IPS-20b (cell line): ENCODE measurements around the gene MED27.

Experiments
- H3K27ac ChIP-seq: one replicate; pipeline ENCODE4 v1.5.1; 2013; ENCODE audit warnings: low read length
- H3K27me3 ChIP-seq: 2 replicates; pipeline ENCODE4 v1.6.1; 2013; ENCODE audit warnings: mild to moderate bottlenecking, low read length, inconsistent platforms; ENCODE audit not compliant: insufficient read depth
- H3K36me3 ChIP-seq: 2 replicates; pipeline ENCODE4 v1.6.1; 2013; ENCODE audit warnings: low read depth, mild to moderate bottlenecking, inconsistent platforms, low read length, moderate library complexity; ENCODE audit not compliant: insufficient read depth
- H3K4me1 ChIP-seq: 2 replicates; pipeline ENCODE4 v1.6.1; 2013; ENCODE audit warnings: mild to moderate bottlenecking, control low read depth, inconsistent platforms, low read length, moderate library complexity; ENCODE audit not compliant: insufficient read depth
- H3K4me3 ChIP-seq: 2 replicates; pipeline ENCODE4 v1.5.1; 2013; ENCODE audit warnings: mild to moderate bottlenecking, low read length, inconsistent platforms
- H3K9ac ChIP-seq: 2 replicates; pipeline ENCODE4 v1.6.1; 2013; ENCODE audit warnings: low read depth, mild to moderate bottlenecking, inconsistent platforms, low read length, moderate library complexity
- H3K9me3 ChIP-seq: 2 replicates; pipeline ENCODE4 v1.6.1; 2013; ENCODE audit warnings: mild to moderate bottlenecking, low read depth, low read length, inconsistent platforms; ENCODE audit not compliant: insufficient read depth

The MED27 gene

DNA sequence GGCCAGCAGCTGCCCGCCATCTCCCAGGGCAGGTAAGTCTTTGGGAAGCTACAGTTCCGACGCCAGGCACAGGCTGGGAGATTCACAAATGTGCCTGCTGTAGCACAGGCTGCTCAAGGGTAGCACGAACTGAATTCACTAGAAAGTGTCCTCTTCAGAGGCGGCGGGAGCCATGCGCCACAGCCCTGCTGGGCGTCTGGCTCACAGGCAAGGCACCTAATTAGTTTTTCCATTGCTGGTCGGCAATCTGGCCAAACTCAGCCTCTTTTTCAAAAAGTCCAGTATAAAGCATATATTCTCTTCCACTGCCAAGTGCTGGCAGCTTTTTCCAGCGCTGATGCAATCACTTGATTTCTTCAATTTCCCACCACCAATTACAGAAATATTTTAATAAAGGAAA is 210.9 kb downstream of the MED27 start:
- Histone ChIP-seq H3K27ac (no peak overlapping the region), H3K36me3 (no peaks in the 10 kb centered on the region), H3K4me1 (peaks cover 8% of the 10 kb centered on the region; the same call in 1 of the 2 replicates), H3K9ac (no peak overlapping the region), H3K4me3 (no peak overlapping the region), H3K27me3 (no peaks in the 10 kb centered on the region), H3K9me3 (no peaks in the 10 kb centered on the region)

DNA sequence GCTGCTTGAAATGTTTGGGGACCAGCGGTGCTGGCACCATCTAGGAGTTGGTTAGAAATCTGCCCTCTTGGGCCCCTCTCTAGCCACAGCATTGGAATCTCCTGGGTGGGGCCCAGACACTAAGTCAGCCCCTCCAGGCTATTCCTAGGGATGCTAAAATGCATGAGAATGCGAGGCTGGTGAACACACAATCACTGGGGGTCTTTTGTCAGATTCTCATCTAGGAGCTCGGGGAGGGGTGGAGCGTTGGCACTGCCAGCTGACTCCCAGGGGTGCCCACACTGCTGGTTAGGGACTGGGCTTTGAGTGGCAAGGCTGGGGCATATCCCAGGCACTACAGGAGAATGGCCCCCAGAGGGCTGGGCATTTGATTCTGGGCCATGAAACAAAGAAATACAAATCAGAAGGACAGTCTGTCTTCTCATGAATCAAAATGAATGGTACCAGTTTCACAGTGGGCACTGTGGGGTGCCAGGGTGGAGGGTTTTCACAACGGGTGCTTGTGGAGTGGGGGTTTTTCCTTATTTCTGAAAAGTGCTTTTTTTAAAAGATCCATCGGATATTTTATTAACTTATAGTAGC is 212.0 kb downstream of the MED27 start:
- Histone ChIP-seq H3K27me3 (no peaks in the 10 kb centered on the region), H3K9ac (no peak overlapping the region), H3K4me1 (peaks cover 8% of the 10 kb centered on the region; the same call in 1 of the 2 replicates), H3K9me3 (no peaks in the 10 kb centered on the region), H3K36me3 (no peaks in the 10 kb centered on the region), H3K4me3 (no peak overlapping the region), H3K27ac (no peak overlapping the region)

DNA sequence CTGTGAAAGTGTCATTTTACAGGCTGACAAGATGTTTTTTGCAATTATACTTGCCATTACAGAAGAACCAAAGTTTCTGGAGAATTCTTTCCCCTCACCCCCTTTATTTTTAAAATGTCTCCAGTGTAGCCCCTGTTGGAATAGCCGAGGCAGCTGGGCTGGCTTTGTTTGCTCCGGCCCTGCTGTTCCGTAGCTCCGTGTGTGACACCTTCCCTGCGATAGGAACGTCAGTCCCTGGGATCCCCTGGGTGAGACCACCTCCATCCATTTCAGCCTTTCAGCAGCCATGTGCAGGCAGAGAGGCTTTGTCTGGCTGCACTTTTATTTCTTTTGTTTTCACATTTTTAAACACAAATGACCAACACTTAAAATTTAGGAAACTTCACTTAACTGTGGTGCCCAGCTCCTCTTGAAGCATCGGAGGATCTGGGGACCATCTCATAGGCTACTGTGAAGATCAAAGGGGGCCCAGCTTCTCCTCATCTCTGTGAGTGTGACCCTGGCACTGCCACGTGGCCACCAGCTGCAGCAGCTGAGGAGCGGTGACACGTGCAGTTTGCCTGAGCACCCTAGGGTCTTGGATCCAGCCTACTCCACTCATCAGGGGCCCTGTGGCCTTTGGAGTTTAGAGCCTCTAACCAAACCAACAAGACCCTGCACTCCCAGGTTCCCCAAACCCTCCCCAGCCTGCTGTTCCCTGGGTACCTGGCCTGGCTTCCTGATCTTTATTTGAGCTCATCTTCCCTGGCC is 214.0 kb downstream of the MED27 start:
- Histone ChIP-seq H3K27ac (no peak overlapping the region), H3K36me3 (no peaks in the 10 kb centered on the region), H3K9me3 (no peaks in the 10 kb centered on the region), H3K27me3 (no peaks in the 10 kb centered on the region), H3K4me1 (peaks cover 8% of the 10 kb centered on the region; the same call in 1 of the 2 replicates), H3K4me3 (no peak overlapping the region), H3K9ac (no peak overlapping the region)

DNA sequence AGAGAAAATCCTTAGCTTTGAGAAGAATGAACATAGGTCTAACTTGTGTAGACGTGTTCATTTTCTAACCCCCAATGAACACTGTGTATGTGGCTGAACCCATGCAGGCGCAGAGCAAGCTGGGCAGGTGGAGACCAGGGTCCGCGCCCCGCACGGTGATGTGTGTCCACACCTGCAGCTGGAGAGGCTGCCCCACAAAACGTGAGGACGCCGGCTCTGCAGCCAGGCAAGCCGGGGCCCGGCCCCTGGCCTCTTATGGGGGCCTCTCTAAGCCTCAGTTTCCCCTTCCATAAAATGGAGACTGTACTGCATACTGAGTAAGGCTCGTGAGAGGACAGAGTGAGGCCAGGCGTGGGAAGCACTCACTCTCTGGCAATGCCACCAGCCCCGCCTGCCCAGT is 215.1 kb downstream of the MED27 start:
- H3K9me3 ChIP-seq = no peaks in the 10 kb centered on the region
- no peaks in the 10 kb centered on the region for H3K27me3 ChIP-seq
- no peak overlapping the region for H3K4me3 ChIP-seq
- no peak overlapping the region for H3K27ac ChIP-seq
- no peak overlapping the region for H3K9ac ChIP-seq
- H3K36me3 ChIP-seq = no peaks in the 10 kb centered on the region
- peaks cover 5% of the 10 kb centered on the region; the same call in 1 of the 2 replicates for H3K4me1 ChIP-seq

DNA sequence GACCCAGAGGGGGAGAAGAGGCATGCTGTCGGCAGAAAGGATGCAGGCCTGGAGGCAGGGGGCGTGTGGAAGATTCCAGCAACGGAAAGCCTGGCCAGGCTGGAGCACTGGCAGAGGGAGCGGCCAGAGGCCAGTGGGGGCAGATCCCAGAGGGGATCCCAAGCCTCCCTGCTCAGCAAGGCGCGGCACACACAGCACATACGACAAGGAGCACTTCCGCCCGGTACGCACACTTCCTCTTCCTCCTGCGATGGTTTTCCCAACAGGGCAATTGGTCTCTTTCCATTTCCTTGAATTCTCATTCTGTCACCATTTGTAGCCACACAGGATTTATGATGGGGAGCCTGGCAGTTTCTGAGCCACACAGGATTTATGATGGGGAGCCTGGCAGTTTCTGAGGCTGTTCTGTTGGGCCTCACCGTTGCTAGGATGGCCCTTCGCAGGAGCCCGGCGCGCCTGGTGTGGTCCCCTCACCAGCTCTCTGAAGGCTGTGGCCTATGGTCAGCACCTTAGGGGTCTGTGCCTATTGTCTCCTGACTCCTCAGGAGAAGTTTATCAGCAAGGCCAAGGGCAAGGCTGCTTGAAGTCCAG is 216.3 kb downstream of the MED27 start:
- no peaks in the 10 kb centered on the region for H3K9me3 ChIP-seq
- no peak overlapping the region for H3K9ac ChIP-seq
- no peak overlapping the region for H3K4me3 ChIP-seq
- no peaks in the 10 kb centered on the region for H3K4me1 ChIP-seq
- no peaks in the 10 kb centered on the region for H3K36me3 ChIP-seq
- no peaks in the 10 kb centered on the region for H3K27me3 ChIP-seq
- H3K27ac ChIP-seq = no peak overlapping the region

DNA sequence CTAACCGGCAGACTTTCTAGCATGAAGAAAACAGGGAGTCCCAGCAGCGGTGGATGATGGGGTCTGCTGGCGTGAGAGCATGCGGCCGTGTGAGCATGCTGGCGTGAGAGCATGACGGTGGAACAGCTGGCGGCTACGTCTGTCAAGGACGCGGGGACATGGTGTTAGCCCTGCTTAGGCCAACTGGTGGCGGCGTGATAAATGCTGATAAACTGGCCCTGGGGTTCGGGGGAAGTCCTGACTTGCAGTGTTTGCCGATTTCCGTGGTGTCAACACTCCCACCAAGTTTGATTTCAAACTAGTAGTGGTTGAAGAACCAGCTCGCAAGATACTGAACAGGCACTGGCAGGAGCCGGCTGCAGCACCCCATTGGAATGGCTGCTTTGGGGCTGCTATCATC is 217.4 kb downstream of the MED27 start:
- H3K4me1 ChIP-seq = no peaks in the 10 kb centered on the region
- no peaks in the 10 kb centered on the region for H3K27me3 ChIP-seq
- no peaks in the 10 kb centered on the region for H3K9me3 ChIP-seq

DNA sequence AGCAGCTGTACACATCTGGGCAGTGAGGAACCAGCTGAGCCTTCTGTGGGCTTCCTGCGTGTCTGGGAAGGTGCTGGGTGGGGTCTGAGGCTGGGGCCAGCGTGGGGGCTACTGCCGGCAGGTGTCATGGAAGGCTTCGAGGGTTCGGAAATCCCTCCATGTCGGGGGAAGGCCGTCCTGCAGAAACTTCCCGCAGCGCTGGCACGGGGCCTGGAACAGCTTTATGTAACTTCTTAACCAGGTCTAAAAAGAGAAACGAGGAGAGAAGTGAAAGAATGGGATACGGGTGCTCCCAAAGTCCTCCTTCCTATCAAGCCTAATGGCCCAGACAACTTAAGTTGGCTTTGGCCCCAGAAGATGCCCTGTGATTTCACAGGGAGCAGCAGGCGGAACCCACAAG is 219.2 kb downstream of the MED27 start:
- no peaks in the 10 kb centered on the region for H3K36me3 ChIP-seq
- no peak overlapping the region for H3K4me3 ChIP-seq
- no peak overlapping the region for H3K27ac ChIP-seq
- H3K9me3 ChIP-seq = no peaks in the 10 kb centered on the region
- no peak overlapping the region for H3K9ac ChIP-seq
- H3K27me3 ChIP-seq = no peaks in the 10 kb centered on the region
- H3K4me1 ChIP-seq = no peaks in the 10 kb centered on the region

More for the DNA sequence above, 217.4 kb downstream of the MED27 start:
- H3K9ac ChIP-seq = no peak overlapping the region
- no peaks in the 10 kb centered on the region for H3K36me3 ChIP-seq
- H3K27ac ChIP-seq = no peak overlapping the region
- H3K4me3 ChIP-seq = no peak overlapping the region

DNA sequence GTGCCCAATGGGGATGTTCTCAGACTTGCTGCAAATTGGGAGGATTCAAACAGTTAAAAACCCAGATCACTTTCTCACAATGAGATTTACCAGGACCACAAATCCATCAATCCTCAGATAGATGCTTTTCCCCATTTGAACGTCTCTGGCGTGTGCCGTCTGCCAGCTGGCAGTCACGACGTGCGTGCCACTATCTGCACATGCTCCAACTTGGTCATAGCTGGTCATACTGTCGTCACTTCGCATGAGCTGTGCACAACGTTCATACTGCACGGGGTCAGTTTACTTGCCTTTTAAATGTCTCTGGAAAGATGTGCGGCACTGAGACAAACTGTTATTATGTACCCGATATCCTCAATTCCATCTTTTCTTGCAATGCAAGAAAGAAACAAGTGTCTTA is 221.5 kb downstream of the MED27 start:
- no peak overlapping the region for H3K9ac ChIP-seq
- no peaks in the 10 kb centered on the region for H3K36me3 ChIP-seq
- H3K4me3 ChIP-seq = no peak overlapping the region
- H3K9me3 ChIP-seq = no peaks in the 10 kb centered on the region
- no peak overlapping the region for H3K27ac ChIP-seq
- no peaks in the 10 kb centered on the region for H3K27me3 ChIP-seq
- H3K4me1 ChIP-seq = no peaks in the 10 kb centered on the region

DNA sequence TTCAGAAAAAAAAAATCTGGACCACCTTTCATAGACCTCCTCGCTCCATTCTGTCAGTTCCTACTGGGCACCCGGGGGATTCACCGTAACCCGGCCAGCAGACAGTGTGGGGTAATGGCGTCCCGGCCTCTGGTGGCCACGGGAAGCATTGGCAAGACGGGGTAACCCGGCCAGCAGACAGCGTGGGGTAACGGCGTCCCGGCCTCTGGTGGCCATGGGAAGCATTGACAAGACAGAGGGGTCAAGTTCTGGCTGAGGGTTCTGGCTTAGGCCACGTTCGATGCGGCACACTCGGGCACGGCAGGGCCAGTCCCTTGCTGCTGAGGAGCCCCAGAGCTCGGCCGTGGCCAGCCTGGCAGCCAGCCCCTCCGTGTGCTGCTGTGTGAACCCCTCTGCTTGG is 223.6 kb downstream of the MED27 start:
- no peak overlapping the region for H3K4me3 ChIP-seq
- no peaks in the 10 kb centered on the region for H3K4me1 ChIP-seq
- no peaks in the 10 kb centered on the region for H3K27me3 ChIP-seq
- H3K27ac ChIP-seq = no peak overlapping the region
- no peak overlapping the region for H3K9ac ChIP-seq
- H3K36me3 ChIP-seq = no peaks in the 10 kb centered on the region
- no peaks in the 10 kb centered on the region for H3K9me3 ChIP-seq

DNA sequence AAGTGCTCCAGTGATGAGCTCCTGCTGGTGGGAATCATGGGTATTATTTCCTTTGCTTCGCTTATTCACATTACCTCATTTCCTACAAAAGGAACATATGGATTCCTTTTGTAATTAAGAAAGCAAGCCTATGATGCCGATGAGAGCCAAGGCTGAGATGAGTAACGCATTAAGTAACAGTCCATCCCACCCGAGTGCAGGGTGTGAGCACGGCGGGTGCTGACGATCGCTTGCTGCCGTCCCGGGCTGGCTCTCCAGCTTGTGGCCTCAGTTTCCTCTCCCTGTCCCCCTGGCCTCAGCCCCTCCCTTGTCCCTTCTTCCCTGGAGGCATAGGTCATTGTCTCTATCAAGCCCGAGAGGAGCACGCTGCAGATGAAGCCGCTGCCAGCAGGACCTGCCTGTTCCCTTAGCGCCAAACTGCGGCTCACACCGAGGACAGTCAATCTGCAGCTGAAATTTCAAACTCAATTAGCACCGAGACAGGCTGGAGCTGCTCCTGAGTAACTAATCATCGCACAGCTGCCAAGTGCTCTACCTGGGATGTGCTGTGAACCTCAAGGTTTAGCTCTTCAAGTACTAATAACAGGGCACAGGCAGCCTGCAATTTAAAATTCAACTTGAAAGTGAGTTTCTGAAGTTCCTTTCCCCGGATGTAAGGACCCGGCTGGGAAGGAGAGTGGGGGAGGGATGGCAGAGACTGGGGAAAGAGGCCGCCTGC is 224.6 kb downstream of the MED27 start:
- Histone ChIP-seq H3K36me3 (no peaks in the 10 kb centered on the region), H3K27ac (no peak overlapping the region), H3K27me3 (no peaks in the 10 kb centered on the region), H3K4me1 (no peaks in the 10 kb centered on the region), H3K9me3 (no peaks in the 10 kb centered on the region), H3K9ac (no peak overlapping the region), H3K4me3 (no peak overlapping the region)

DNA sequence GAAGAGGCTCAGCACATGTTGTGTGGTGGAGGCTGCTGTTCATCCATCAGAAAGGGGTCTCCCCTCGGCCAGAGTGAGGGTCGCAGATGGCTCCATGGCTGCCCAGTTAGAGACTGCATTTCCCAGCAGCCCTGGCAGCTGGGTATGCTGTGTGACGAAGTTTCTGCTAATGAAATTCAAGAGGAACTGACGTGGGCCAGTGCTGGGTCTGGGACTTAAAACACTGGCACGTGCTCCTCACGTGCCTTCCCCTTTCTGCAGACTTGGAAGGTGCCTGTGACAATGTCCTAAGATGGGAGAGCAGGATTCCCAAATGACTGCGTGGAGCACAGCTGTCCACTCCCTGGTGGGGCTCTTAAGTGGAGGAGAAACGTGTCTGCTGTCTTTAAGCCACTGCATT is 225.3 kb downstream of the MED27 start:
- Histone ChIP-seq H3K27ac (no peak overlapping the region), H3K4me3 (no peak overlapping the region), H3K4me1 (no peaks in the 10 kb centered on the region), H3K27me3 (no peaks in the 10 kb centered on the region), H3K36me3 (no peaks in the 10 kb centered on the region), H3K9me3 (no peaks in the 10 kb centered on the region), H3K9ac (no peak overlapping the region)
